Activated CD4-positive, alpha-beta T cell treated with anti-CD3 and anti-CD28 coated beads, Interleukin-2, amount 50 U/mL, for 4 hours (primary cell): ENCODE data around the gene PSME2.

Experiments used
- DNase-seq, 2 experiments: peaks; one replicate each; pipeline ENCODE4 v3.0.0-alpha.2; 2020

Gene PSME2

DNA sequence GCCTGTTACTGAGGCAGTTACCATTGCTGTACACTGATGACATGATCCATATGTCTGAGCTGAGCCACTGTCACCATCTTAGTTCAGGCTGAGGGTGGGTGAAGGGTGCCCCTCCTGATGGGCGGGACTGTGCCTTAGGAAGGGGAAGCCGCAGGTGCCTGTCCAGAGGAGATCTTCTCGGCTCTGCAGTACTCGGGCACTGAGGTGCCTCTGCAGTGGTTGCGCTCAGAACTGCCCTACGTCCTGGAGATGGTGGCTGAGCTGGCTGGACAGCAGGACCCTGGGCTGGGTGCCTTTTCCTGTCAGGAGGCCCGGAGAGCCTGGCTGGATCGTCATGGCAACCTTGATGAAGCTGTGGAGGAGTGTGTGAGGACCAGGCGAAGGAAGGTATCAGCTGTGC lies 4.6 kb upstream of the PSME2 start:
- DNase-seq = no peak

DNA sequence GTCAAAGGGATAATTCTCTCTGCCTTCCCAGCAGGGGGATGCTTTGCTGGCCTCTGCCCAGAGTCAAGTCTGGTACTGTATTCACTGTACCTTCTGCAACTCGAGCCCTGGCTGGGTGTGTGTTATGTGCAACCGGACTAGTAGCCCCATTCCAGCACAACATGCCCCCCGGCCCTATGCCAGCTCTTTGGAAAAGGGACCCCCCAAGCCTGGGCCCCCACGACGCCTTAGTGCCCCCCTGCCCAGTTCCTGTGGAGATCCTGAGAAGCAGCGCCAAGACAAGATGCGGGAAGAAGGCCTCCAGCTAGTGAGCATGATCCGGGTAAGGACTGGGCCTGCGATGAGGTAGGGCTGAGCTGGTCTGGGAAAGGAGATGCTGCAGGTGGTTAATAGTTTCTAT lies 4.2 kb upstream of the PSME2 start:
- DNase-seq = no peak

DNA sequence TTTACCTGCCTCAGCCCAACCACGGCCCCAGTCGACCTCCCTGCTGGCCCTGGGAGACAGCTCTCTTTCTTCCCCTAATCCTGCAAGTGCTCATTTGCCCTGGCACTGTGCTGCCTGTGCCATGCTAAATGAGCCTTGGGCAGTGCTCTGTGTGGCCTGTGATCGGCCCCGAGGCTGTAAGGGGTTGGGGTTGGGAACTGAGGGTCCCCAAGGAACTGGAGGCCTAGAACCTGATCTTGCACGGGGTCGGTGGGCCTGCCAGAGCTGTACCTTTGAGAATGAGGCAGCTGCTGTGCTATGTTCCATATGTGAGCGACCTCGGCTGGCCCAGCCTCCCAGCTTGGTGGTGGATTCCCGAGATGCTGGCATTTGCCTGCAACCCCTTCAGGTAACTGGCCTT lies 3.7 kb upstream of the PSME2 start:
- no peak for DNase-seq

GRCh38 chr14:24149302-24149969 lies 3.0 kb upstream of the PSME2 start:
- DNase-seq = no peak

GRCh38 chr14:24147761-24148428 lies 1.5 kb upstream of the PSME2 start:
- no peak for DNase-seq

- DNase-seq = peak; percentile 97 to 98
These were observed 759 bp upstream of the PSME2 start, which contains the start of gene RNF31 for GRCh38 chr14:24146978-24147760. TSS of gene RNF31 (plus strand) at chr14:24147498. CDS start at chr14:24147699, 201 bp downstream.

DNA sequence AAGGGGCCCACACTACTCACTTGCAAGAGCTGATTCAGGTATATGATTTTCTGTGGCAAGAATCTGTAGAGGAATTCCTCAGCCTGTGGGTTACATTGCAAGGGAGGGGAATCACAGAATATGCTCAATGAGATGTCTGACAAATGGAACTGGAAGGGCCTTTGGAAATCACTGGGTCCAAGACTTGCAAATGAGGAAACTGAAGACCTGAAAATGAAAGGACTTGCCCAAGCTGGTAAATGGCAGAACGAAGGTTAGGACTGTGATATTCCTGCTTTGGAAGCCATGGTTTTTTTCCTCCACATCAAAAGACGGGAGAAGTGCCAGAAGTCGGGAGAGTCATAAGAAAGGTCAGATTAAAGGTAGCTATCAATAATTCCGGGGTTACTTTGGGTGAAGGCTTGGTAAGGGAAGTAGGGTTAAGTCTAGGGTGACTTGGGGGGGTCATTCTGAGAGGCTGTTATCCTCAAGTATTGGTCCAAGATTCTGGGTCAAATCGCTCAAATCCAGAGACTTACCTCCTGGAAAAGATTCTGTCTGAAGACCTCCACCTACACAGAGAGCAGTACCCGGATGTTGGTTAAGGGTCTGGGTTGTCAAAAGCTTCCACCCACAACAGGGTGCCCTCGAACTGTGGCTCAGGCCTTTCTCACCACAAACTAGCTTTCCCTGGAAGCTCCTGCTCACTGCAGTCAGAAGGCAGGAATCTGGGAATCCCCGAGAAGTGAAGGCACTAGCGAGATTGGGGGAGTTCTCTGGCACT lies 539 bp downstream of the PSME2 start:
- no peak for DNase-seq

DNA sequence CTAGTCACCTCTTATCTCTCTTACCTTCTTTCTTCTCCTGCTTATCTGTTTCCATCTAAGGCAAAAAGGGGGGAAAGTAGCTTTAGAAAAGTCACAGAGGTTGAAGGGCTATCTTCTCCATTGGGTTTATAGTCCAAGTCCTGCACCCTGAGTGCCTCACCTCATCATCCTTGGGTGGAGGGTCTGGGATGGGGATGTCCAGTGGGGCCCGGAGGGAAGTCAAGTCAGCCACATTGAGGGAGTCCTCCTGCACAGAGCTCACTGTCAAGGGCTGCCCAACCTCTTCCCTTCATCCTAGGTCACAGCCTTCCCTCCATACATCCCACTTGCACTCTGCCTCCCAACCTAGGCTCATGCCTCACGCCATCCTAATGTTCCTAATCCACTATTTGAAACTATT lies 1.2 kb downstream of the PSME2 start:
- no peak for DNase-seq

GRCh38 chr14:24144451-24144850 lies 2.0 kb downstream of the PSME2 start:
- DNase-seq = no peak

DNA sequence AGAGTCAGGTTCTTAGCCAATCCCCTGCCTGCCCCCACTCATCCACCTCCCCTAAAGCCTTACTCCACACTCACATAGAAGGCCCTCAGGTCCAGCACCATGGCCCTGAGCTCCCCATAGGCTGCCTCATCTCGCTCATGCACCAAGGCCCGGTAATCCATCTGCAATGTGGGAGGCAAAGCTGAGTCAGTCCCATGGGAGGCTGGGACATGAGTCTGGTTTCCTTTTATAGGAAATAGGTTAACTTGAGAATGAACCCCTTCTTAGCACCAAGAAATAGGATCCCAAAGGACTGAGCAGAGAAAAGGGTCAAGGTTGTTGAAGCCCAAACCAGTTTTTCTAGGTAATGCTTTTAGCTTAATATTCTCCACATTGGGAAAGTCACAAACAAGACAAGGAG lies 2.9 kb downstream of the PSME2 start:
- no peak for DNase-seq

- DNase-seq = peak; percentile 100
These were observed 5.1 kb downstream of the PSME2 start, which contains the start of gene EMC9 for GRCh38 chr14:24141097-24141880. TSS of gene EMC9 (minus strand) at chr14:24141591. CDS start at chr14:24141304, 287 bp downstream.

- no peak for DNase-seq
These were observed 7.0 kb downstream of the PSME2 start for GRCh38 chr14:24139272-24139934.

DNA sequence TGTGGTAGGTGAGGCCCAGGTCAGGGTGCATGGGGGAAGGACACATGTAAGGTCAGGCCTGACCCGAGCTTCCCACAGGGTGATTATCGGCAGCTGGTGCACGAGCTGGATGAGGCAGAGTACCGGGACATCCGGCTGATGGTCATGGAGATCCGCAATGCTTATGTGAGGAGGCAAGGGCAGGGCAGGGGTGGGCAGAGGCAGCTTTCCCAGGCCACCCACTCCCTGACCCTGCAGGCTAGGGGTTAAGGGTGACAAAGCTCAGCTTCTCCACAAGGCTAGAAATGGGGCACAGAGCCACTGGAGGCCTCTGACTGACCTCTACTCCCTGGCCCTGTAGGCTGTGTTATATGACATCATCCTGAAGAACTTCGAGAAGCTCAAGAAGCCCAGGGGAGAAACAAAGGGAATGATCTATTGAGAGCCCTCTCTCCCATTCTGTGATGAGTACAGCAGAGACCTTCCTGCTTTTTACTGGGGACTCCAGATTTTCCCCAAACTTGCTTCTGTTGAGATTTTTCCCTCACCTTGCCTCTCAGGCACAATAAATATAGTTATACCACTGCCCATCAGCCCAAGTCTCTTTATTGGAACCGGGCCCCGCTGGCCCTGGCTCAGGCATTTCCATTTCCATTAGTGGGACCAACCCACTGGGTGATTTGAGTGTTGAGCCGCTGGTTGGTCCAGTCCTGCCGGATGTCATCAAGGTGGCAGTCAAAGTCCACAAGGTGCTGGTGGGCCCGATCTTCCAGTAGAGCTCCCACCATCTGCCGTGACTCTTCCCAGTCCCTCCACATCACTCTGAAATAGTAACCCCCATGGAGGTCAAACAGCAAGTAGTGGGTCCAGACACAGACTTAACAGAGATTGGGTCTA lies 7.8 kb downstream of the PSME2 start:
- DNase-seq = no peak

DNA sequence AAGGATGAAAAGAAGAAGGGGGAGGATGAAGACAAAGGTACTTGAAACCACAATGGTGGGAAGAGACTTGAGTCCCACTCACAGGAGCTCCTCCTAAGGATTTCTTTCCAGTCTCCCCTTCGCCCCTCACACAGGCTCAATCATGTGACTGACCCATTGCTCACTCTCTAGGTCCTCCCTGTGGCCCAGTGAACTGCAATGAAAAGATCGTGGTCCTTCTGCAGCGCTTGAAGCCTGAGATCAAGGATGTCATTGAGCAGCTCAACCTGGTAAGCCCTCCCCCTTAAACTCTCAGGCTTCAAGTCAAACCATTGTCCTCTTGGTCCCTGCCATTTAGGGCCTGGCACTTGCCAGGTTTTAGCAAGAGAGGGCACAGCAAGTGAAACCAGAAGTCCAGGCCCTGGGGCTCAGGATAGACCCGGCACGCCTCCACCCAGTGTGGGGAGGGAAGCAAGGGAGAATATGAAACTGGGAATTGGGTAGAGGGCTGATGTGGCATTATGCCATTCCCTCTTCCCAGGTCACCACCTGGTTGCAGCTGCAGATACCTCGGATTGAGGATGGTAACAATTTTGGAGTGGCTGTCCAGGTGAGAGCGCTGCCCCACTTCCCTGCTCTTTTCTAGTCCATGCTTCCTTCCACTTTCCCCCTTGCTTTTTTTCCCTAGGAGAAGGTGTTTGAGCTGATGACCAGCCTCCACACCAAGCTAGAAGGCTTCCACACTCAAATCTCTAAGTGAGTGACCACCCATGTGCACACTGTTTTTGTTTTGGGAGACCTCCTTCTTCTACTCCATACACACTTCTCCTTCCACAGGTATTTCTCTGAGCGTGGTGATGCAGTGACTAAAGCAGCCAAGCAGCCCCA lies 8.6 kb downstream of the PSME2 start:
- no peak for DNase-seq

- DNase-seq = no peak
These were observed 9.5 kb downstream of the PSME2 start for GRCh38 chr14:24136684-24137528.

DNA sequence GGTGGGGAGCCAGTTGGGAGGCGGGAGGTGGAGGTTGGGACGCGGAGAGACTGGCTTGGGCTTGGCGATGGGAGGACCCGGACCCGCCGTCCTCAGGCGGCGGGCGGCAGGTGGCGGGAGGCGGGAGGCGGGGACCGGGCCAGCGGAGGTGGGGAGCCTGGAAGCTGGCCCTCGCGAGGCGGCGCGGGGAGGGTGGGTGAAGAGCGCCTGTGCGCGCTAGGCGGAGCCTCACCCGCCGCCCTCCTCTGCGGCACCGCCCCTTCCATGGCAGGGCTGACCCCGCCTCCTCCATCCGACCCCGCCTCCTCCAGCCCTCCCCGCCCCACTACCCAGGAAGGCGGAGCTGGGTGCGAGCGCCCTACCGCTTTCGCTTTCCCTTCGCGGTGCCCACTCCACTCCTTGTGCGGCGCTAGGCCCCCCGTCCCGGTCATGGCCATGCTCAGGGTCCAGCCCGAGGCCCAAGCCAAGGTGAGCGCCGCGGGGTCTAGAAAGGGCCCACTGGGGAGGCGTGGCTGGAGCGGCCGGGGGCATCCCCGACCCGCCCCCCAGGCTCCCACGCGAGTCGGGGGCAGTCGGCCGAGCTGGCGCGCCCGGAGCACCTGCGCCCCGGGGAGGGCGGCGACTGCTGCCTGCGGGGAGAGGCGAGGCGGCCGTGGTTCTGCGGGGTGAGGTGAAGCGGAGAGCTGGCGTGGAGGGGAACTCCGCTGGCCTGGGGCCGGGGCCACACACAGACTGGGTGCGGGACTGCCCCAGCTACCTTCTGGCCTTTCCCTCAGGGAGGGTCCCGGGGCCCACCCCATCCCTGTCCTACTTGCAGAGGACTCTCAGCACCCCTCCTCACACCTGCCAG lies 10.4 kb downstream of the PSME2 start, which contains the start of gene PSME1:
Gene PSME1 (plus strand): TSS at position 361 of the 850 bp plus-strand sequence. CDS start 69 bp downstream, at position 430.
- DNase-seq = peak; percentile 93 to 94

DNA sequence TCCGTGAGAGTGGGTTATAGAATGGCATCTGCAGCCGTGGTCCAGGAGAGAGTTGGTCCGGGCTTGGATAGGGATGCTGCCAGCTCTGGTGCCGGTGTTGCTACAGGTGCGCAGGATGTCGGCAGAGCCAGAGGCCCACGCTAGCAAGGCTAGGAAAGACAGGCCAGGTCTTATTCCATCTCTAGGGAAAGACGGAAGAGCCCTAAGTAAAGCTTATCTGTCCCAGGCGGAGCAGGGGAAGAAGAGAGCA lies 10.9 kb downstream of the PSME2 start:
- DNase-seq = no peak

- no peak for DNase-seq
These were observed 12.7 kb downstream of the PSME2 start for GRCh38 chr14:24133735-24134134.
